Ishikawa (cell line): ENCODE measurements around the gene SOBP.

Experiments used
- CEBPB ChIP-seq: IDR thresholded peaks from 2 replicates; pipeline ENCODE4 v1.6.1; 2012
- CREB1 ChIP-seq: IDR thresholded peaks from 2 replicates; pipeline ENCODE4 v1.6.1; 2012; ENCODE audit warnings: low read depth
- EGR1 ChIP-seq: IDR thresholded peaks from 2 replicates; pipeline ENCODE4 v1.6.1; 2012
- EP300 ChIP-seq: IDR thresholded peaks from 2 replicates; pipeline ENCODE4 v1.6.1; 2012; ENCODE audit warnings: borderline replicate concordance
- FOXM1 ChIP-seq: IDR thresholded peaks from 2 replicates; pipeline ENCODE4 v1.6.1; 2012; ENCODE audit warnings: low read depth, borderline replicate concordance
- MAX ChIP-seq: IDR thresholded peaks from 2 replicates; pipeline ENCODE4 v1.6.1; 2012
- NFIC ChIP-seq: IDR thresholded peaks from 2 replicates; pipeline ENCODE4 v1.6.1; 2012
- RAD21 ChIP-seq: IDR thresholded peaks from 2 replicates; pipeline ENCODE4 v1.6.1; 2012; ENCODE audit warnings: low read depth
- REST ChIP-seq: IDR thresholded peaks from 2 replicates; pipeline ENCODE4 v1.6.1; 2012; ENCODE audit warnings: low read depth, mild to moderate bottlenecking
- TAF1 ChIP-seq: IDR thresholded peaks from 2 replicates; pipeline ENCODE4 v1.6.1; 2012; ENCODE audit warnings: low read depth, mild to moderate bottlenecking
- TCF12 ChIP-seq: IDR thresholded peaks from 2 replicates; pipeline ENCODE4 v1.6.1; 2012; ENCODE audit warnings: low read depth
- TEAD4 ChIP-seq: IDR thresholded peaks from 2 replicates; pipeline ENCODE4 v1.6.1; 2012
- USF1 ChIP-seq: IDR thresholded peaks from 2 replicates; pipeline ENCODE4 v1.6.1; 2012
- YY1 ChIP-seq: IDR thresholded peaks from 2 replicates; pipeline ENCODE4 v1.6.1; 2012; ENCODE audit warnings: low read depth
- ZBTB7A ChIP-seq: IDR thresholded peaks from 2 replicates; pipeline ENCODE4 v1.6.1; 2012; ENCODE audit warnings: low read depth

The SOBP gene

GRCh38 chr6:107557698-107558097, 67.8 kb downstream of the SOBP start:
- TF ChIP-seq YY1 = no peak
- TF ChIP-seq RAD21 = no peak
- TF ChIP-seq NFIC = no peak
- TF ChIP-seq TEAD4 = no peak
- no peak for TF ChIP-seq CREB1
- no peak for TF ChIP-seq EGR1
- no peak for TF ChIP-seq TAF1
- no peak for TF ChIP-seq TCF12
- no peak for TF ChIP-seq EP300
- TF ChIP-seq REST = no peak
- no peak for TF ChIP-seq CEBPB

- TF ChIP-seq MAX = no peak
- TF ChIP-seq EP300 = no peak
Measured at GRCh38 chr6:107560657-107561056, 70.7 kb downstream of the SOBP start.

GRCh38 chr6:107561306-107561705, 71.4 kb downstream of the SOBP start:
- no peak for TF ChIP-seq YY1
- TF ChIP-seq RAD21 = no peak
- TF ChIP-seq TEAD4 = no peak

GRCh38 chr6:107563694-107564588, 74.0 kb downstream of the SOBP start:
- TF ChIP-seq FOXM1 (no peak), TEAD4 (no peak), MAX (no peak), TAF1 (no peak), TCF12 (no peak)

- TF ChIP-seq EP300 (no peak), TAF1 (no peak), TEAD4 (no peak), CEBPB (no peak), RAD21 (no peak), MAX (no peak), TCF12 (no peak), FOXM1 (no peak), YY1 (no peak)
Measured at GRCh38 chr6:107564589-107564951, 74.7 kb downstream of the SOBP start.

GRCh38 chr6:107565165-107565723, 75.3 kb downstream of the SOBP start:
- TF ChIP-seq MAX = no peak
- TF ChIP-seq FOXM1 = no peak
- TF ChIP-seq NFIC = no peak
- no peak for TF ChIP-seq RAD21
- TF ChIP-seq USF1 = no peak

GRCh38 chr6:107567643-107568042, 77.7 kb downstream of the SOBP start:
- TF ChIP-seq FOXM1 (no peak), CEBPB (no peak), USF1 (no peak), YY1 (no peak), EP300 (no peak), TEAD4 (no peak), MAX (no peak), RAD21 (no peak), TAF1 (no peak), NFIC (no peak), TCF12 (no peak)

GRCh38 chr6:107569473-107569872, 79.6 kb downstream of the SOBP start:
- TF ChIP-seq FOXM1 (no peak), TAF1 (no peak), RAD21 (no peak), ZBTB7A (no peak), TCF12 (no peak), YY1 (no peak), TEAD4 (no peak), EP300 (no peak), USF1 (no peak), CREB1 (no peak), NFIC (no peak), MAX (no peak)
